Prostate gland (tissue), 2 donors: Measurements from ENCODE around the gene DIPK1C.

Experiments used
- POLR2AphosphoS5 ChIP-seq: sonication (generic); formaldehyde crosslinking; IDR thresholded peaks from one replicate; pipeline ENCODE4 v1.6.1; 2017; ENCODE audit warnings: antibody characterized with exemption
- TF ChIP-seq, protein P1 (sequence below), 4 experiments: fragments of 200-600 bp in 2 of 4; fragments of 450-650 bp in 2 of 4; sonication (generic) in 2 of 4; IDR thresholded peaks; 1 replicate in 3 of 4; 2 replicates in 1 of 4; pipeline ENCODE4 v1.5.1; 2016 to 2019; ENCODE audit warnings: antibody characterized with exemption in 4 of 4, mild to moderate bottlenecking in 2 of 4, moderate library complexity in 2 of 4

DNA sequence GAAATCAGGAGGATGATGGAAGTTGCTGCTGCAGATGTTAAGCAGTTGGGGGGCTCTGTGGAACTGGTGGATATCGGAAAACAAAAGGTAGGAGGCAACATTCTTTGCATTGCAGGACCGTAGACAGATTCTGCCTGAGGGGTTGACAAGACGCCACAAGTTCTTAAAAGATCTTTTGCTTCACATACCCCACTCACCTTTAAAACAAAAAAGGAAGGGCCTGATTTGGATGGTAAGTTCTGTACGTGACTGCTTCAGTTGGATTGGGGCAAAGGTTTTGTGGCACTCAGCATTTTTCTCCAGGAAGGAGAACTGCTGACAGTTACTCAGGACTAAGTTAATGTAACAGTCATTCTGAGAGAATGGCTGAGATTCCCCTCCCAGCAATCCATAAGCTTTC, 44.3 kb upstream of the DIPK1C start:
- TF ChIP-seq, protein P1, sequence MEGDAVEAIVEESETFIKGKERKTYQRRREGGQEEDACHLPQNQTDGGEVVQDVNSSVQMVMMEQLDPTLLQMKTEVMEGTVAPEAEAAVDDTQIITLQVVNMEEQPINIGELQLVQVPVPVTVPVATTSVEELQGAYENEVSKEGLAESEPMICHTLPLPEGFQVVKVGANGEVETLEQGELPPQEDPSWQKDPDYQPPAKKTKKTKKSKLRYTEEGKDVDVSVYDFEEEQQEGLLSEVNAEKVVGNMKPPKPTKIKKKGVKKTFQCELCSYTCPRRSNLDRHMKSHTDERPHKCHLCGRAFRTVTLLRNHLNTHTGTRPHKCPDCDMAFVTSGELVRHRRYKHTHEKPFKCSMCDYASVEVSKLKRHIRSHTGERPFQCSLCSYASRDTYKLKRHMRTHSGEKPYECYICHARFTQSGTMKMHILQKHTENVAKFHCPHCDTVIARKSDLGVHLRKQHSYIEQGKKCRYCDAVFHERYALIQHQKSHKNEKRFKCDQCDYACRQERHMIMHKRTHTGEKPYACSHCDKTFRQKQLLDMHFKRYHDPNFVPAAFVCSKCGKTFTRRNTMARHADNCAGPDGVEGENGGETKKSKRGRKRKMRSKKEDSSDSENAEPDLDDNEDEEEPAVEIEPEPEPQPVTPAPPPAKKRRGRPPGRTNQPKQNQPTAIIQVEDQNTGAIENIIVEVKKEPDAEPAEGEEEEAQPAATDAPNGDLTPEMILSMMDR (IDR thresholded peaks at IDR 0.05), result no peak
- no peak for TF ChIP-seq POLR2AphosphoS5
